NCI-H345 treated with DMSO at 0.1 percent for 48 hours (cell line): ENCODE data around the gene MAP4K2.

Experiments
- DNase-seq: peaks from one replicate; lab custom pipeline; 2025; ENCODE audit not compliant: unreplicated experiment; lab: John Stamatoyannopoulos, UW

Gene MAP4K2

DNA sequence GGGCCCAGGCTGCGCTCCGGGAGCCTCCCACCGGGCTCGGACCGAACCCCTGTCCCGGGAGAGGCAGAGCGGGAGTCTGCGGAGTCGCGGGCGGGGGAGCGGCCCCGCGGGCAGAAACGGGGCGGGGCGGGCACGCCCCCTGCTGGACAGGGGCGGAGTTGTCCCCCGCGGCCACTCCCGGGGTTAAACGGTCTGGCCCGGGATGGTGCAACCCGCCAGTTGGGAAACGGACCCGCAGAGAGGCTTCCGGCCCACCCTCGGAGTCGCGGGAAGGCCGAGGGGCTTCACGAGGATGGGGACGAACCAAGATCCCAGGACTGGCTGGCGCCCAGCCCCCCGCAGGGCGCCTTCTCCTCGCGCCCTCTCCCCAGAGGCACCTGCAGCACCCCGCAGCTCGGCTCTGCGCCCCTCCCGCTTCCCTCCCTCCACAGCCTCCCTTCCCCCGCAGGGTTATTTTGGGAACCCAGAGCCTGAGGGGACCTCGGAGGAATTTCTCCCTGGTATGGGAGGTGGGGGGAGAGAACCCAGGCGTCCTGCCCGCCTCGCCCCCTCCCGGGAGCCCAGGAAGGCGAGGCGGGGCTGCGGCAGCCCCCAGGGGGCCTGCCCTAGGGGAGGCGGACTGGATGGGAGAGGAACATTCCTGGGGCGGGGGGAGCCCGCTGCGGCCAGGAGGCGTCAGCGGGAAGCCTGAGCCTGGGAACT, 60.0 kb downstream of the MAP4K2 start:
- DNase-seq: no peak

DNA sequence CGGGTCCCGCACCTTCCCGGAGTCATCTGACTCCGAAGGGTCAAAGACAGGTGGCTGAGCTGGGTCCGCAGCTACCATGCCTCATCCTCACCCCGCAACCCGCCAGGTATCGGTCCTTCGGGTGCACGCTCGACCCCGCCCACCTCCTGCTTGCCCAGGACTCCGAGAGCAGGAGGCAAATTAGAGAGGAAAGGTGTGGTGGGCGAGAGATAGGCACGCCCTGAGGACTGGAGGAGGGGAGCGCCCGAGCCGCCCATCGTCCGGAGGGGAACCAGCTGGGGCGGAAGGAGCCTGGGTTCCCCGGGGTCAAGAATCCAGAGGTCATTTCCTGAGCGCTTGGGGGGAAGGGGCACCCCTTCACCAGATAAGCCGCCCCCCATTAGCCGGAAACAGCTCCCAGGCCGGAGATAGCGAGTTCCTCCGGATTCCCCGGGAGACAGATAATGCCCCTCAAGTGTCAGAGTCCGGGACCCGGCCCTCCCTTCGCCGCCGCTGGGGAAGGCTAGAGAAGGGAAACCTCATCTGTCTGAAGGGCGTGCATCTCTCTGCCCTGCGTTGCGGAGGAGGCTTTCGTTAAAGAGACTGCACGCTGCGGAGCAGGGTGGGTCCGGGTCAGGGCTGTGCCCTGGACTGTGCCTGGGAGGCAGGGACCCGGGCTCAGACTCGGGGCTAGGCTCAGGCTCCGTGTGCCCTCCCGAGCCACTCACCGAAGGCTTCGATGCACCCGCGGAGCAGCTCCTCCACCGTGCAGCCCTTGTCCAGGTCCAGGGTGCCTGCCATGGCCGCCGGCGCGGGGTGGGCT, 60.7 kb downstream of the MAP4K2 start:
- no peak for DNase-seq

DNA sequence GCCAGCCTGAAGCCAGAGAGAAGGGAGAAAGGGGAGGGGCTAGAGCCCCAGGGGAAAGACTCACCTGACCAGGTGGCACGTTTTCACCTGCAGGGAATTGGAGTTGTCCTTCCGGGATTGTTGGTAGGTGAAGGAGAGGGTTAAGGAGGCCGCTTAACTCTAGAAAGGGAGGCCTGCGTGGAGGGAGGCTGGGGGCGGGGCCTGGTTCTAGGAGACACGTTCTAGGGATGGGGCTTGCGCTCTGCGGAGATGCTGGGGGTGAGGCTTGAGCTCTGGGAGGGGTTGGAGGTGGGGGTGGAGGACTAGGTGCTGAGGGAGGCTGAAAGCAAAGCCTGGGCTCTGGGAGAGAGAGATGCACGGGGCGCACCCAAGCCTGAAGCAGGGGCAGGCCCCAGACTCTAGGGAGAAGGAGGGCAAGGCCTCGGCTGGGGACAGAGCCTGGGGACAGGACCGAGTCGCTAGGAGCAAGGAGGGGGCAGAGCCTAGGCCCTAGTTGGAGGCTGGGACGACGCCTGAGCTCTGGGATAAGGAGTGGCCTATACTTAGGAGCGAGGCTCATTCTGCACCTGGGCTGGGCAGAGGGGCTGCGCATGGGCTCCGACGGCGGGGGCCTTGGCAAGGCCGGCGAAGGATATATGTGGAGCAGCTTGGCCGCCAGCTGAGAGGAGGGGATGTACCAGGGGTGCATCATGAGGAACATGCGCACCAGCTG, 61.5 kb downstream of the MAP4K2 start:
- no peak for DNase-seq

DNA sequence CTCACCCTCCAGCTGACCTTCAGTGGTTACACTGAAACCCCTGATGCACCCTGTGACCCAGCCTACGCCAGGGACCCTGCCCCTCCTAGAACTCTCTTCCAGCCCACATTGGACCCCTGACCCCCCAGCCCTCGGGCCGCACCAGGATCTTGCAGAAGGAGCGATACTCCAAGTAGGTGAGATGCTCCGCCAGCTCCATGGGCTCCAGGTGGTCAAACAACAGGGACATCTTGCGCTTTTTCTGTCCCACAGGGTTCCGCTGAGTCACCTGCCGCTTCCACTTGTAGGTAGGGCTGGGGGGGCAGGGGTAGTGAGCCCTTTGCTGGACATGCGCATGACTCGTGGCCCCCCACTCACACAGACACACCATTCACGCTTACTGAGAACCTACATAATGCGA, 63.1 kb downstream of the MAP4K2 start:
- no peak for DNase-seq

DNA sequence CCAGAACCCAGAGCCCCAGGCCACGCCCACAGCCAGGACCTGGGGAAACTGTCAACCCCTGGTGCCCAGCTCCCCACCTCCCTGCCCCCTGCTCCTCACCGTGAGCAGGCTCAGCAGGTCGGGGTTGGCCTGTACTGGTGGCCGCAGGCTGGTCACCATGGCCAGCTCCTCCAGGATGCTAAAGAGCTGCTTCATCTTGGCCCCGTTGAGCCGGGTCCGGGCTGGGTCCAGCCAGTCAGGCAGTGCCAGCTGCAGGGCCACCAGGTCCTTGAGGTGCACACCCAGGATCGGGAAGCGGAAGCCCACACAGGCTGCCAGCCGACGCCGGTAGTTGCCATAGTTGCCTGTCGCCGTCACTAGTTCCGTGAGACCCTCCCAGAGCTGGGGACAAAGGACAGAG, 66.4 kb downstream of the MAP4K2 start:
- no peak for DNase-seq

DNA sequence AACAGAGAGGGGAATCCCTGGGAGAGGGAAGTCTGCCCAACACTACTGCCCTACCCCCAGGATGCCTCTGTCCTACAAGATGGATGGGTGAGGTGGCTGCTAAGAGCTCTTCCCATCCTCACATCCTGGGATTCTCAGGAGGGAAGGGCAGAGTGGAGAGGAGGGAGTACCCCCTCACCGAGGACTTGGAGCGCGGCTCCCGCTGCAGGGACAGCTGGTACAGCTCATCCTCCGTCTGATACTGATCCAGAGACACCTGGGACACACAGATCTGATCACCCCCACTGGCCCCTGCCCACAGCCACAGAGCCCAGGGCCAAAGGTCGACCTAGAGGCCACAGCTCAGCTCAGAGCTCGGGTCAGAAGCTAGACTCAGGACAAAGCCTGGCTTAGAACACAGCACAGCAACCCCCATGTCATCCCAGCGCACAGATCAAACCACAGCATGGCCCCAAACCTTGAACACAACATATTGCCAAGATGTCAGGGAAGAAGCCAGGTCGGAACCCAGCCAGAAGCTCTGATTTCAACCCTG, 67.2 kb downstream of the MAP4K2 start:
- DNase-seq: no peak
